Gastrocnemius medialis (tissue), 4 donors: ENCODE measurements around the gene CARMIL3. TPM values are rescaled to one million over a fixed set of nuclear protein-coding genes. Genes with fewer than 3 reads are reported as not detected.

ENCODE experiments used
- ATAC-seq, 2 donors: fragments of 150-250 bp; one replicate each; pipeline ENCODE4 v1.9.1; 2016
- DNase-seq, 2 donors: peaks; one replicate each; pipeline ENCODE4 v3.0.0-alpha.2; 2019
- H3K27ac ChIP-seq, 4 donors: fragments of 200-600 bp; sonication (generic); 1 replicate in 1 of 4; 2 replicates in 3 of 4; pipeline ENCODE4 v1.5.1; 2016 to 2018; ENCODE audit warnings: mild to moderate bottlenecking in 2 of 4, moderate library complexity in 1 of 4
- H3K27me3 ChIP-seq, 3 donors: fragments of 200-600 bp; sonication (generic) in 2 of 3; 1 replicate in 1 of 3; 2 replicates in 2 of 3; pipeline versions ENCODE4 v1.5.1 to v1.6.0; 2016 to 2019; ENCODE audit warnings: mild to moderate bottlenecking in 1 of 3, moderate library complexity in 1 of 3
- H3K36me3 ChIP-seq, 2 donors: fragments of 200-600 bp; sonication (generic) in 1 of 2; one replicate each; pipeline ENCODE4 v1.5.1; 2017 to 2018
- H3K4me1 ChIP-seq, 2 donors: fragments of 200-600 bp; sonication (generic) in 1 of 2; one replicate each; pipeline ENCODE4 v1.5.1; 2016 to 2017; ENCODE audit warnings: mild to moderate bottlenecking in 2 of 2
- H3K4me3 ChIP-seq, 4 donors: fragments of 200-600 bp; sonication (generic) in 3 of 4; 1 replicate in 1 of 4; 2 replicates in 3 of 4; pipeline ENCODE4 v1.5.1; 2016 to 2019; ENCODE audit warnings: mild to moderate bottlenecking in 2 of 4
- H3K9me3 ChIP-seq, 3 donors: fragments of 200-600 bp; sonication (generic) in 2 of 3; 1 replicate in 1 of 3; 2 replicates in 2 of 3; pipeline ENCODE4 v1.5.1; 2016 to 2019
- CTCF ChIP-seq, 5 experiments: fragments of 450-650 bp in 3 of 5; fragments of 200-600 bp in 2 of 5; sonication (generic) in 2 of 5; IDR thresholded peaks in 4 of 5; conservative IDR thresholded peaks in 1 of 5; 1 replicate in 4 of 5; 2 replicates in 1 of 5; pipeline ENCODE4 v1.5.1; 2016 to 2019; ENCODE audit warnings: antibody characterized with exemption in 5 of 5, mild to moderate bottlenecking in 3 of 5, moderate library complexity in 3 of 5
- POLR2A ChIP-seq, 2 donors: fragments of 450-650 bp; IDR thresholded peaks; one replicate each; pipeline ENCODE4 v1.6.1; 2017; ENCODE audit warnings: antibody characterized with exemption in 2 of 2, mild to moderate bottlenecking in 2 of 2, moderate library complexity in 2 of 2
- in situ Hi-C, 4 donors: fragments of 200-750 bp; cut with MboI; loops; one replicate each; pipeline versions ENCODE4 v1.15.0 to v1.8.0; 2017; ENCODE audit warnings: low sequenced_read_pairs in 4 of 4
- intact Hi-C: fragments of 100-400 bp; cut with DNase I; formaldehyde crosslinking; loops from one replicate; pipeline ENCODE4 v1.15.1; 2023; ENCODE audit warnings: low total_unique reads
- total RNA-seq, 4 donors: library from RNA; depleted of rRNA; stranded (reverse); fragments of >200 nt; gene quantifications; one replicate each; pipeline versions ENCODE4 v1.1.0 to v1.2.3, GENCODE V29; 2016

Gene CARMIL3
- total RNA-seq, 4 donors from 2014 or later: 0.04 to 0.31 TPM; not detected in 2

- no peaks in the 10 kb centered on the region for H3K9me3 ChIP-seq
- H3K4me1 ChIP-seq: no peaks in the 10 kb centered on the region
- ATAC-seq: no peak
- in situ Hi-C loops: no loop called here
- H3K36me3 ChIP-seq: no peaks in the 10 kb centered on the region
- H3K27ac ChIP-seq: no peak overlapping the region
- intact Hi-C loops: no loop called here
- no peak for TF ChIP-seq POLR2A (IDR thresholded peaks at IDR 0.05)
- no peak for TF ChIP-seq CTCF (IDR thresholded peaks at IDR 0.05 in 4 of 5, conservative IDR thresholded peaks at IDR 0.05 in 1 of 5)
- H3K27me3 ChIP-seq: no peaks in the 10 kb centered on the region
- H3K4me3 ChIP-seq: no peak overlapping the region
- DNase-seq: no peak
Observed at GRCh38 chr14:24064091-24064795, 12.4 kb downstream of the CARMIL3 start.

DNA sequence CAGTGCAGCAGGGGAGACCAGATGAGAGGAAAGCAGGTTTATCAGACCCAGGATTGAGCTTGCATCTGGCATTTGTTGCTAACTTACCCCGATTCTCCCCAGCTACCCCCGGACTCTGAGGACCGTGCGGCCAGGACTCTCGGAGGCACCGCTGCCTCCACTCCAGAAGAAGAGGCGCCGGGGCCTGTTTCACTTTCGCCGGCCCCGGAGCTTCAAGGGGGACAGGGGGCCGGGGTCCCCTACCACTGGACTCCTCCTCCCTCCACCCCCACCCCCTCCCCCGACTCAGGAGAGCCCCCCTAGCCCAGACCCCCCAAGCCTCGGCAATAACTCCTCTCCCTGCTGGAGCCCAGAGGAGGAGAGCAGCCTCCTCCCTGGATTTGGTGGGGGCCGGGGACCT is 13.0 kb downstream of the CARMIL3 start:
- no peak overlapping the region for H3K27ac ChIP-seq
- H3K9me3 ChIP-seq: no peaks in the 10 kb centered on the region
- H3K27me3 ChIP-seq: no peaks in the 10 kb centered on the region
- no peak for TF ChIP-seq POLR2A (IDR thresholded peaks at IDR 0.05)
- ATAC-seq: no peak
- in situ Hi-C loops (no loop called here), intact Hi-C loops (no loop called here)
- no peaks in the 10 kb centered on the region for H3K36me3 ChIP-seq
- no peak for DNase-seq
- H3K4me1 ChIP-seq: no peaks in the 10 kb centered on the region
- H3K4me3 ChIP-seq: no peak overlapping the region

DNA sequence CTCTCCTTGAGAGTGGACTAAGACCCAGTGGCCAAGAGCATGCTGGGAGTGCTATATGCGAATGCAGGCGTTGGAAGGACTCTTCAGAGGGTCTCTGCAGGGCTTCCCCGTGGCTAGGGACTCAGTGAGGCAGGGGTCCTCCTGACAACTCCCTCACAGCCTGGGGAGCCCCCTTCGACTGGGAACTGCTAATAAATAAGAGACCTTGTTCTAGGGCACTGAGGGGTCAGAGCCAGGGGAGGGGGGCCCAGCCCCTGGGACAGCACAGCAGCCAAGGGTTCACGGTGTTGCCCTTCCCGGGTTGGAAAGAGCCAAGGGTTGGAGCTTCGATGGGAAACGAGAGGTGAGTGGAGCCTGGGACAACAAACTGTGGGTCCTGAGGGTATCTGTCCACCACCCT is 13.6 kb downstream of the CARMIL3 start:
- intact Hi-C loops: no loop called here
- DNase-seq: no peak

GRCh38 chr14:24066496-24067132 is 14.8 kb downstream of the CARMIL3 start:
- Histone ChIP-seq H3K27me3 (no peaks in the 10 kb centered on the region), H3K9me3 (no peaks in the 10 kb centered on the region), H3K36me3 (no peaks in the 10 kb centered on the region), H3K4me1 (no peaks in the 10 kb centered on the region), H3K4me3 (no peak overlapping the region), H3K27ac (no peak overlapping the region)
- intact Hi-C loops: no loop called here
- ATAC-seq: no peak
- in situ Hi-C loops: no loop called here
- TF ChIP-seq CTCF (IDR thresholded peaks at IDR 0.05 in 4 of 5, conservative IDR thresholded peaks at IDR 0.05 in 1 of 5) (no peak), POLR2A (IDR thresholded peaks at IDR 0.05) (no peak)
- DNase-seq: no peak

More for the DNA sequence above, 13.6 kb downstream of the CARMIL3 start:
- no peak overlapping the region for H3K4me3 ChIP-seq
- no peaks in the 10 kb centered on the region for H3K4me1 ChIP-seq
- H3K27me3 ChIP-seq: no peaks in the 10 kb centered on the region
- no peak overlapping the region for H3K27ac ChIP-seq
- H3K9me3 ChIP-seq: no peaks in the 10 kb centered on the region
- in situ Hi-C loops: no loop called here
- no peak for ATAC-seq
- TF ChIP-seq CTCF (IDR thresholded peaks at IDR 0.05 in 4 of 5, conservative IDR thresholded peaks at IDR 0.05 in 1 of 5) (no peak), POLR2A (IDR thresholded peaks at IDR 0.05) (no peak)
- H3K36me3 ChIP-seq: no peaks in the 10 kb centered on the region

DNA sequence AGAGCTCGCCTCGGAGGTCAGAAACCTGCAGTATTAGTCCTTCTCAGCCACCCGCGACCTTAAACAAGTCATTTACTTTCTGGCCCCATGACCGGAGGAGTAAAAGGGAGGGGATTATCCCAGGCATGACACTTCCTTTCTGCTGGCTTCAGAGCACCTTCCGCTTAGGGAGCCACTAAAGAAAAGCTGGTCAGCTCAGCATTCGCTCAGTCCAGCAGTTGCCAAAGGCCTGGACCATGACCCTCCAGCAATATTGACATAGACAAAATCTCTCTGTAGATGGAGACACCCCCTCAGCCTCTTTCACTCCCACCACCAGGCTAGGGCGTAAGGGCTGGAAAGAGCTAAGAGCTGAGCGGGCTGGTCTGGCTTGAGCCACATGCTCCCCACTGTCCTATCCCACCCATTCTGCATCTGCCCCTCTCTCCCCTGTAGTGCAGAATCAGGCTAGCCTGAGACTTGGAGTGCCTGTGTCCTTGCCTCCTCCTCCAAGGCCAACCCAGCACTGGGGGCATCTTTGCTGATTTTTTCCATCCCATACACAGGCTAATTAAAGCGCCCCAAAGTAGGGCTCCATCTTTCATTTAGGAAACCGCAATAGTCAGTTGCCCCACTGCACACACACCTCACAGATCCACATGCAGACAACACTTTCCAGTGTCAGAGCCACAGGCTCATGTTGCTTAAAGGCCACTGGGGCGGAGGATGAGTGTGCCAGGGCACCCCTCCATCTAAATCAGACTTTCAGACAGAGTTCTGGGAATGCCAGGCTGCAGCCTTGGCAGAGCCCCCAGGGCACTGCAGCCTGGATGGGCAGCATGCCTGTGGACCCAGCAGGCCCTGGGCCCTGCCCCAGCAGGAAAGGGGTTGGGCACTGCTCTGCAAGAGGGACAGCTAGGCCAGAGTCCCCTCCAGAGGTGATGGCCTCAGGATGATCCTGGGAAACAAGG is 15.6 kb downstream of the CARMIL3 start:
- DNase-seq: no peak
- Histone ChIP-seq H3K4me3 (no peak overlapping the region), H3K27ac (no peak overlapping the region), H3K9me3 (no peaks in the 10 kb centered on the region), H3K4me1 (no peaks in the 10 kb centered on the region), H3K27me3 (peaks cover 3 to 5% (median 4%) of the 10 kb centered on the region in 3 donors), H3K36me3 (no peaks in the 10 kb centered on the region)
- no peak for ATAC-seq
- in situ Hi-C loops: no loop called here
- intact Hi-C loops: no loop called here
- no peak for TF ChIP-seq POLR2A (IDR thresholded peaks at IDR 0.05)
- no peak for TF ChIP-seq CTCF (IDR thresholded peaks at IDR 0.05 in 4 of 5, conservative IDR thresholded peaks at IDR 0.05 in 1 of 5)
